C4-2B (cell line): ENCODE data around the gene TM4SF20.

Experiments used
- ZFX ChIP-seq: fragments of 450-650 bp; IDR thresholded peaks from 2 replicates; pipeline ENCODE4 v1.6.1; 2017
- TF ChIP-seq, protein P1 (sequence below): fragments of 450-650 bp; conservative IDR thresholded peaks from 2 replicates; pipeline ENCODE4 v1.5.1; 2017; ENCODE audit warnings: mild to moderate bottlenecking

DNA sequence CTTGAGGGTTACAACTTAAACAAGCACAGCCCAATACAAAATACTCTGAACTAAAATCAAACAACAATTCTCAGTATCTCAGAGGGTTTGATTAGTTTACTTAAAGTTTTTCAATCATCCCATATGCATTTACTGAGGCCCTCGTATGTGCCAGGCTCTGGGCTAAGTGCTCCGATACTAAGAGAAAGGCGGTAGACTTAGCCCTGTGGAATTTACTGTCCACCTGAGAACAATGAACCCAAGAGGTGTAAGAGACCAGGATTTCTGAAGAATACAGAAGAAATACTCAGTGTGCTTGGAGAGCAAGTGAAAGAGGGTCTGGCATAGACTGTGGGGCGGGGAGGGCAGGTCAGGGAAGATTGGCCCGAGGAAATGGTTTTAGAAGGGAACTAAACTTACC lies 33.8 kb upstream of the TM4SF20 start:
- TF ChIP-seq, protein P1, sequence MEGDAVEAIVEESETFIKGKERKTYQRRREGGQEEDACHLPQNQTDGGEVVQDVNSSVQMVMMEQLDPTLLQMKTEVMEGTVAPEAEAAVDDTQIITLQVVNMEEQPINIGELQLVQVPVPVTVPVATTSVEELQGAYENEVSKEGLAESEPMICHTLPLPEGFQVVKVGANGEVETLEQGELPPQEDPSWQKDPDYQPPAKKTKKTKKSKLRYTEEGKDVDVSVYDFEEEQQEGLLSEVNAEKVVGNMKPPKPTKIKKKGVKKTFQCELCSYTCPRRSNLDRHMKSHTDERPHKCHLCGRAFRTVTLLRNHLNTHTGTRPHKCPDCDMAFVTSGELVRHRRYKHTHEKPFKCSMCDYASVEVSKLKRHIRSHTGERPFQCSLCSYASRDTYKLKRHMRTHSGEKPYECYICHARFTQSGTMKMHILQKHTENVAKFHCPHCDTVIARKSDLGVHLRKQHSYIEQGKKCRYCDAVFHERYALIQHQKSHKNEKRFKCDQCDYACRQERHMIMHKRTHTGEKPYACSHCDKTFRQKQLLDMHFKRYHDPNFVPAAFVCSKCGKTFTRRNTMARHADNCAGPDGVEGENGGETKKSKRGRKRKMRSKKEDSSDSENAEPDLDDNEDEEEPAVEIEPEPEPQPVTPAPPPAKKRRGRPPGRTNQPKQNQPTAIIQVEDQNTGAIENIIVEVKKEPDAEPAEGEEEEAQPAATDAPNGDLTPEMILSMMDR = no peak
- no peak for TF ChIP-seq ZFX
